Transverse colon (tissue), 3 donors: ENCODE data around the gene LIPK.

ENCODE experiments used
- CTCF ChIP-seq, 5 experiments: fragments of 200-600 bp in 3 of 5; fragments of 450-650 bp in 2 of 5; sonication (generic) in 3 of 5; IDR thresholded peaks; 1 replicate in 2 of 5; 2 replicates in 3 of 5; pipeline ENCODE4 v1.5.1; 2016 to 2017; ENCODE audit warnings: antibody characterized with exemption in 5 of 5, inconsistent platforms in 3 of 5, mild to moderate bottlenecking in 2 of 5, moderate library complexity in 1 of 5
- EP300 ChIP-seq: sonication (generic); formaldehyde crosslinking; IDR thresholded peaks from one replicate; pipeline ENCODE4 v1.6.1; 2017; ENCODE audit warnings: antibody characterized with exemption, low read depth

DNA sequence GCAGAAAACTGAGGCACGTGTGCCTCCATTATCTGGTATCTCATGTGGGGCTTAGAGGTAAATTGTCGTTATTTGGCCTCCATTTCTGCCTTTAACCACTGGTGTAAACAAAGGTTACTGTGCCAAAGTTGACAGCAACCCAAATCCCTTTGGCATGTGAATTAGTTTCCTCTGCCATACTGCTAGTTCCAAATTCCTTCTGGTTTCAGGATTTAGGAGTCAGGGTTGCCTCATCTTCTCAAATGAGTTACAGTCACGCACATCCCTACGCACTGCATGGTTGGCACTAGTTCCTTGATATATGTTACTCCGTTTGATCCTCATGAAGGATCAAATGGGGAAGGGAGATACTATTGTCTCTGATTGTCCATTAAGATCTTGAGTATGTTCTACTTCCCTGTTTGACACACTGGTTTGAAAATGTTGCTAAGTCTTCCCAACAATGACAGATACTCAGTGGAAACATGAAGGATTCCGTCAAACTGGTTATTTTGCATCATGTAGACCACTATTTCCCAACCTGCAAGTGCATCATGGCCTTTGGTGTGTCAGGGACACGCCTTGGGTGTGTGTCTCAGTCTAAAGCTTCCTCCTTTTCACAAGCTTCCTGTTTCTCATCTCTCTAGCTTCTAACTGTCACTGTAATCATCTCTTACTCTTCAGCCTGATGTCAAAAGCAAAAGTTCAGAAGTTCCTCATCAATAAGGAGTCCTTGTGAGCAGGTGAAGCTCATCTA, 53.5 kb downstream of the LIPK start, which contains the start of gene LIPN:
- TF ChIP-seq CTCF (IDR thresholded peaks at IDR 0.05) = no peak
- TF ChIP-seq EP300 = no peak
